Ishikawa (cell line): ENCODE data around the gene BRD7.

Source experiments
- CEBPB ChIP-seq: IDR thresholded peaks from 2 replicates; pipeline ENCODE4 v1.6.1; 2012
- CREB1 ChIP-seq: IDR thresholded peaks from 2 replicates; pipeline ENCODE4 v1.6.1; 2012; ENCODE audit warnings: low read depth
- EGR1 ChIP-seq: IDR thresholded peaks from 2 replicates; pipeline ENCODE4 v1.6.1; 2012
- EP300 ChIP-seq: IDR thresholded peaks from 2 replicates; pipeline ENCODE4 v1.6.1; 2012; ENCODE audit warnings: borderline replicate concordance
- MAX ChIP-seq: IDR thresholded peaks from 2 replicates; pipeline ENCODE4 v1.6.1; 2012
- TEAD4 ChIP-seq: IDR thresholded peaks from 2 replicates; pipeline ENCODE4 v1.6.1; 2012
- YY1 ChIP-seq: IDR thresholded peaks from 2 replicates; pipeline ENCODE4 v1.6.1; 2012; ENCODE audit warnings: low read depth

GRCh38 chr16:50286681-50287080, 82.1 kb downstream of the BRD7 start:
- TF ChIP-seq MAX (no peak), TEAD4 (no peak), EGR1 (no peak), CREB1 (no peak), EP300 (no peak), YY1 (no peak), CEBPB (no peak)
